ENCODE data around the gene FAM107A. TPM values are rescaled to one million over a fixed set of nuclear protein-coding genes. Genes with fewer than 3 reads are reported as not detected.

The FAM107A gene
- total RNA-seq, 1 experiment from 2014 or later = 0.42 TPM

GRCh38 chr3:58518291-58518789 lies 58.9 kb downstream of the FAM107A start:
- DNase-seq (ENCODE audit: low read depth) = no peak

- no peak for DNase-seq (ENCODE audit: low read depth)
Observed at GRCh38 chr3:58514405-58514804, 62.8 kb downstream of the FAM107A start.

Other genes starting within 250 kb of the FAM107A start
- 27.1 and 32.2 TPM in 2 replicates for gene PXK, start 244.5 kb downstream of the FAM107A start, total RNA-seq (2014; rRNA removed; shearing (Covaris generic))
- gene PDHB, start 143.6 kb downstream of the FAM107A start, total RNA-seq (2014; rRNA removed; shearing (Covaris generic)) = 172 and 254 TPM in 2 replicates
- 5.7 and 11.6 TPM in 2 replicates for gene KCTD6, start 85.3 kb downstream of the FAM107A start, total RNA-seq (2014; rRNA removed; shearing (Covaris generic))
- gene ACOX2, start 40.2 kb downstream of the FAM107A start, total RNA-seq (2014; rRNA removed; shearing (Covaris generic)) = 2.8 and 18.5 TPM in 2 replicates
- gene FAM3D, start 89.4 kb upstream of the FAM107A start, total RNA-seq (2014; rRNA removed; shearing (Covaris generic)) = not detected in 2 replicates

Measured in M059J (cell line).